Testis (tissue), 3 donors: ENCODE measurements around the gene ZFP62. TPM values are rescaled to one million over a fixed set of nuclear protein-coding genes. Genes with fewer than 3 reads are reported as not detected.

ENCODE experiments used
- DNase-seq: peaks from one replicate; pipeline ENCODE4 v3.0.0-alpha.2; 2019
- H3K27ac ChIP-seq, 2 donors: fragments of 200-600 bp; sonication (generic); one replicate each; pipeline ENCODE4 v1.5.1; 2019
- H3K27me3 ChIP-seq: fragments of 200-600 bp; sonication (generic); one replicate; pipeline ENCODE4 v1.5.1; 2019
- H3K36me3 ChIP-seq: fragments of 200-600 bp; sonication (generic); one replicate; pipeline ENCODE4 v1.5.1; 2017; ENCODE audit warnings: low read depth; ENCODE audit errors: missing control alignments
- H3K4me1 ChIP-seq: fragments of 200-600 bp; sonication (generic); one replicate; pipeline ENCODE4 v1.5.1; 2019
- H3K4me3 ChIP-seq, 2 donors: fragments of 200-600 bp; sonication (generic); one replicate each; pipeline ENCODE4 v1.5.1; 2017 to 2019
- H3K9me3 ChIP-seq: fragments of 200-600 bp; sonication (generic); one replicate; pipeline ENCODE4 v1.5.1; 2017
- POLR2A ChIP-seq: fragments of 450-650 bp; IDR thresholded peaks from one replicate; pipeline ENCODE4 v1.6.1; 2017; ENCODE audit warnings: antibody characterized with exemption, mild to moderate bottlenecking, moderate library complexity
- WGBS, 2 donors: methylation state at CpG; one replicate each; pipeline ENCODE4 v1.1.5; 2018; 5-methylcytosine and 5-hydroxymethylcytosine counted together
- intact Hi-C: fragments of 100-400 bp; cut with DNase I; formaldehyde crosslinking; loops from one replicate; pipeline ENCODE4 v1.15.1; 2023; ENCODE audit warnings: low total_unique reads
- polyA plus RNA-seq: library from polyadenylated mRNA; stranded (reverse); fragments of 350-450 nt; fragmentation: Illumina TruSeq; extraction: RNeasy Lipid Tissue Mini Kit (QIAGEN cat#74804); gene quantifications from one replicate; pipeline ENCODE4 v1.2.3, GENCODE V29; 2014; ENCODE audit warnings: low read depth, low replicate concordance; ENCODE audit not compliant: insufficient read depth
- total RNA-seq, 2 donors: library from RNA; depleted of rRNA; stranded (reverse); fragments of >200 nt; gene quantifications; one replicate each; pipeline ENCODE4 v1.2.3, GENCODE V29; 2016
- TF ChIP-seq, protein P1 (sequence below), 3 experiments: fragments of 450-650 bp in 2 of 3; fragments of 200-600 bp in 1 of 3; sonication (generic) in 1 of 3; IDR thresholded peaks; one replicate each; pipeline ENCODE4 v1.5.1; 2016 to 2019; ENCODE audit warnings: antibody characterized with exemption in 3 of 3, mild to moderate bottlenecking in 2 of 3, moderate library complexity in 1 of 3

Gene ZFP62
- total and polyA plus RNA-seq, 3 donors from 2014 or later = 27.1 to 32.3 (median 29.2) TPM

DNA sequence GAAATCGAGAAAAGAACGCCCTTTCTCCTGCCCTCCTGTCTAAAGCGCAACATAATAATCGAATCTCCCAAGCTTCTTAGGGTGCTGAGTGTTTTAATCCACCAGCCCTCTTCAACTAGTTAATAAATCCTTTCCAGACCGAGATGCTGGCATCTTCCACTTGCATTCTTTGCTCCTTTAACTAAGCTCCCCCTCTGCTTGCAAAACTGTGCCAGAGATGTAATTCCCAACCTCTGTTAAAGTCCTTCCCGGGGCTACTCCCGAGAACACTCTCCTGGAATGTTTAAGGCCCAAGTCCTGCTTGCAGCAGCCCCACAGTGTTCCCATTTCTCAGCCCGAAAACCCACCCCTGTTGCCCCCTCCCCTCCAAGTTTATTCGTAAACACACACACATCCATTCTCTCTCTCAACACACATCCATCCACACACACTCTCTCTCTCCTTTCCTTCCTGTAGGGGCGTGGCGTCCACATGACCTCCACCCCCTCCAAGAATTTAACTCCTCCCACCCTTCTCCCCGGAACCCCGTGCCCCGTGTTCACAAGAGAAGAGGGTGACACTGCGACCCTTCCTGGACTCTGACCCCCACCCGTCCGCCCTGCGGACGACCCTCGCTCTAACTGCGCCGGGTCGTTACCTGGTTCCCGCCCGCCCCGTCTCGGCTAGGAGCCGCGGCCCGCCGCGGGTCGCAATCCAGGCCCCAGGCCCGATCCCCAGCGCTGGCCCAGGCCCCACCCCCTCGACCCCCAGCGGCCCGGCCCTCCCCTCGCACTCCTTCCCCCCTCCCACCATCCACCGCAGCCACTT, 51.5 kb downstream of the ZFP62 start:
- H3K9me3 ChIP-seq = no peaks in the 10 kb centered on the region
- H3K27ac ChIP-seq = peak overlapping the region; percentile 99 to 100
- H3K27me3 ChIP-seq = no peaks in the 10 kb centered on the region
- peak overlapping the region; percentile 65 to 71 for H3K4me3 ChIP-seq
- peak; percentile 95 for DNase-seq
- H3K36me3 ChIP-seq = no peaks in the 10 kb centered on the region
- 2 to 4% methylated on average over 12 to 40 of the region's 40 CpGs for WGBS, 2 donors
- intact Hi-C loops = no loop called here
- H3K4me1 ChIP-seq = peaks cover 55% of the 10 kb centered on the region
- TF ChIP-seq, protein P1, sequence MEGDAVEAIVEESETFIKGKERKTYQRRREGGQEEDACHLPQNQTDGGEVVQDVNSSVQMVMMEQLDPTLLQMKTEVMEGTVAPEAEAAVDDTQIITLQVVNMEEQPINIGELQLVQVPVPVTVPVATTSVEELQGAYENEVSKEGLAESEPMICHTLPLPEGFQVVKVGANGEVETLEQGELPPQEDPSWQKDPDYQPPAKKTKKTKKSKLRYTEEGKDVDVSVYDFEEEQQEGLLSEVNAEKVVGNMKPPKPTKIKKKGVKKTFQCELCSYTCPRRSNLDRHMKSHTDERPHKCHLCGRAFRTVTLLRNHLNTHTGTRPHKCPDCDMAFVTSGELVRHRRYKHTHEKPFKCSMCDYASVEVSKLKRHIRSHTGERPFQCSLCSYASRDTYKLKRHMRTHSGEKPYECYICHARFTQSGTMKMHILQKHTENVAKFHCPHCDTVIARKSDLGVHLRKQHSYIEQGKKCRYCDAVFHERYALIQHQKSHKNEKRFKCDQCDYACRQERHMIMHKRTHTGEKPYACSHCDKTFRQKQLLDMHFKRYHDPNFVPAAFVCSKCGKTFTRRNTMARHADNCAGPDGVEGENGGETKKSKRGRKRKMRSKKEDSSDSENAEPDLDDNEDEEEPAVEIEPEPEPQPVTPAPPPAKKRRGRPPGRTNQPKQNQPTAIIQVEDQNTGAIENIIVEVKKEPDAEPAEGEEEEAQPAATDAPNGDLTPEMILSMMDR (IDR thresholded peaks at IDR 0.05) = no peak
- TF ChIP-seq POLR2A = no peak

DNA sequence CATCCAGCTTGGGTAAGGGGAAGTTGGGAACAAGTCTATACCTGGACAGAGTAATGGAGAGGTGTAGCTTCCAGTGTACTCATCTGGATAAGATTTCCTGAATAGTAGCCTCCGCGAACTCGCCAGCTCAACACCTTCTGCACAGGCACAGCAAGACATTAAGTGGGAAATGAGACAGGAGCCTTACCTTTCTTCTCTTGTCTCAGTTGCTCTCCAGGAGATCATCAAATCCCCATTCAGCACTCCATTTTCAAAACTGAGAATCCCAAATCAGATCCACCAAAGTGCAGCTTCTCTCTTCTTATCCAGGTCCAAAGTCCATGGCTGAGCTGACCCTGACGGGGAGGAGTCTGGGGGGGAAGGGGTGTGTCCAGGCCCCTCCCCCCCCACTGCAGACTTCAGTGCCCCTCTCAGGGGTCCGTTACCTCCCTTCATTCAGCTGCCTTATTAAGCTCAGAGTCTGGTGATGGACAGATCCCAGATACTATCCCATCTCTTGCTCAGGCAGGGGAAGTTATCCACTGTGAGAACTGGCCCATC, 52.5 kb downstream of the ZFP62 start:
- Histone ChIP-seq H3K9me3 (no peaks in the 10 kb centered on the region), H3K27me3 (no peaks in the 10 kb centered on the region), H3K27ac (peak overlapping the region; percentile 72 to 100), H3K4me1 (peaks cover 65% of the 10 kb centered on the region), H3K36me3 (no peaks in the 10 kb centered on the region), H3K4me3 (no peak overlapping the region)
- no peak for TF ChIP-seq POLR2A
- TF ChIP-seq, protein P1 (IDR thresholded peaks at IDR 0.05) = no peak
- 62 to 70% methylated on average over 5 of the region's 5 CpGs for WGBS, 2 donors
- intact Hi-C loops = no loop called here
- peak; percentile 12 for DNase-seq

DNA sequence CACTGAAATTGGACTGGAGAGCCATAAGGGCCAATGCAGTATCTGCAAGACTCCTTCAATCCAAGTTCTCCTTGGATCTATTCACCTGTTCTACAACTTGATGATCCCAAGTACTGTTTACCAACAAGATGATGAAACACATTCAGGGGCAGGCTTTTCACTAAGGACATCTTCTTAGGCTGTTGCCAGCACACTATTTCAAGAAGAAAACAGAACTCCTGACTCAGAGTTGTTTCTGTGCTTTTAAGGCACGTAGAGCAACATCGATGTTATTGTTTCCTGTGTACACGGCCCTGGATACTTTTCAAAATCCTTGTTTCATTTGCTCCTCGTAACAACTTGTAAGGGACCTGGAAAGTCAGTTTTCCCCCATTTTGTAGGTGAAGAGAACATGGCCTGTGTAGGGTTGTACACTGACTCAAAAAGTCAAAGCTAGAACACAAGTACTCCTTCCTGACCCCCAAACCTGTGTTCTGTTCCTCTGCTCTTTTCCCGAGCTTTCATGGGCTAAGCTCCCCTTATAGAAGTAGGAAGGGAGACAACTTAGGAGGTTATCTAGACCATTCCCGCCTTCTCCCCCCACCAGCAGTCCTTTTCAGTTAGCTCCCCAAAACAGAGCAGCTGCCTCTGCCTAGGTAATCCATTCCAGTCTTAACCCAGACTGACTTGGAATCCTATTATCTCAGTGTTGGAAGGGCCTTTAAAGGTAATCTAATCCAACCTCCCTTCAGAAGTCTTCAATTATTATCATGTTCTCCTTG, 53.2 kb downstream of the ZFP62 start:
- peaks cover 71% of the 10 kb centered on the region for H3K4me1 ChIP-seq
- DNase-seq = peak; percentile 12
- H3K9me3 ChIP-seq = no peaks in the 10 kb centered on the region
- no peaks in the 10 kb centered on the region for H3K27me3 ChIP-seq
- H3K27ac ChIP-seq = peak overlapping the region; percentile 72 to 100
- TF ChIP-seq, protein P1 (IDR thresholded peaks at IDR 0.05) = no peak
- TF ChIP-seq POLR2A = no peak
- intact Hi-C loops = no loop called here
- H3K4me3 ChIP-seq = no peak overlapping the region
- WGBS, 2 donors = 29 to 30% methylated on average over 6 of the region's 6 CpGs
- H3K36me3 ChIP-seq = no peaks in the 10 kb centered on the region

DNA sequence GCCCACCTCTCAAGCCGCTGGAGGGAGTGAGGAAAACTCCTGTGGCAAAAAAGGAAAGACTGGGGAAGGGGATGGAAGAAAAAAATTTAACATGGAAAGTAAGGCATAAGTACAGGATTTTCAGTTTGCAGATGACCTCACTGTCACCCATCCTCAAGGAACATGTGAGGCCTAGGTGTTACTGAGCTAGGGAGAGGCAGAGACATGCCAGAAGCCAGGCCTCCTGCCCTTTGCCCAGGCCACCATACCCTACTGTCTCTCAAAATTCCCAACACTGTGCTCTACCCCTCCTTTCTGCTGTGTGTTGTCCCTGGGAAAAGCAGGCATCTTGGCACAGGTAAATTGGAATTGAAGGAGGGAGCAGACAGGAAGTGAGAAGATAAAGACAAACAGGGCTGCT, 54.0 kb downstream of the ZFP62 start:
- intact Hi-C loops = no loop called here

More for the DNA sequence above, 54.0 kb downstream of the ZFP62 start:
- Histone ChIP-seq H3K4me1 (peaks cover 71% of the 10 kb centered on the region), H3K27ac (peak overlapping the region; percentile 72 to 100), H3K36me3 (no peaks in the 10 kb centered on the region), H3K4me3 (no peak overlapping the region), H3K27me3 (no peaks in the 10 kb centered on the region), H3K9me3 (no peaks in the 10 kb centered on the region)
- WGBS, 2 donors = 50 to 70% methylated on average over 1 of the region's 1 CpG
- peak; percentile 11 for DNase-seq
- TF ChIP-seq POLR2A = no peak
- TF ChIP-seq, protein P1 (IDR thresholded peaks at IDR 0.05) = no peak
